ENCODE measurements around the gene SRPK3.

DNA sequence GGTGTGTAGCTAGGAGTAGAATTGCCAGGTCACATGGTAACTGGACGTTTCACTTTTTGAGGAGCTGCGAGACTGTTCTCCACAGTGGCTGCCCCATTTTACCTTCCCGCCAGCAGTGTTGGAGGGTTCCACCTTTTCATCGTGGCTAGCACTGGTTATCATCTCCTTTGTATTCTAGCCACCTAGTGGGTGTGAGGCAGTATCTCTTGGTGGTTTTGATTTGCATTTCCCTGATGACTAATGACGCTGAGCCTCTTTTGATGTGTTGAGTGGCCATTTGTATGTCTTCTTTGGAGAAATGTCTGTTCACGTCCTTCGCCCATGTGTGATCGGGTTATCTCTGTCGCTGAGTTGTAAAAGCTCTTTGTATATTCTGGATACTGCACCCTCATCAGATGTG lies 45.6 kb upstream of the SRPK3 start:
- 0 out of 4 replicates have a peak, but pooled peaks of 1 of the 2 experiments have one; percentile 15 for TF ChIP-seq CTCF (conservative IDR thresholded peaks at IDR 0.05; ENCODE audit: low read depth in 2 of 2)
- no peak for TF ChIP-seq POLR2AphosphoS5 (IDR thresholded peaks at IDR 0.05; ENCODE audit: low read depth)
- TF ChIP-seq REST (IDR thresholded peaks at IDR 0.05; ENCODE audit: unreplicated experiment): no peak
- TF ChIP-seq EZH2 (IDR thresholded peaks at IDR 0.05; ENCODE audit: low read depth, unreplicated experiment): no peak
- TF ChIP-seq JUNB (IDR thresholded peaks at IDR 0.05; ENCODE audit: unreplicated experiment): no peak
- no peak for TF ChIP-seq EZH2phosphoT487 (IDR thresholded peaks at IDR 0.05; ENCODE audit: unreplicated experiment)
- TF ChIP-seq ETS1 (IDR thresholded peaks at IDR 0.05): no peak
- no peak for TF ChIP-seq ZNF331 (CRISPR knock-in tag; IDR thresholded peaks at IDR 0.05; ENCODE audit: low read depth)
- no peak for TF ChIP-seq CREB1 (CRISPR knock-in tag; IDR thresholded peaks at IDR 0.05; ENCODE audit: low read depth)
- TF ChIP-seq, protein P1, sequence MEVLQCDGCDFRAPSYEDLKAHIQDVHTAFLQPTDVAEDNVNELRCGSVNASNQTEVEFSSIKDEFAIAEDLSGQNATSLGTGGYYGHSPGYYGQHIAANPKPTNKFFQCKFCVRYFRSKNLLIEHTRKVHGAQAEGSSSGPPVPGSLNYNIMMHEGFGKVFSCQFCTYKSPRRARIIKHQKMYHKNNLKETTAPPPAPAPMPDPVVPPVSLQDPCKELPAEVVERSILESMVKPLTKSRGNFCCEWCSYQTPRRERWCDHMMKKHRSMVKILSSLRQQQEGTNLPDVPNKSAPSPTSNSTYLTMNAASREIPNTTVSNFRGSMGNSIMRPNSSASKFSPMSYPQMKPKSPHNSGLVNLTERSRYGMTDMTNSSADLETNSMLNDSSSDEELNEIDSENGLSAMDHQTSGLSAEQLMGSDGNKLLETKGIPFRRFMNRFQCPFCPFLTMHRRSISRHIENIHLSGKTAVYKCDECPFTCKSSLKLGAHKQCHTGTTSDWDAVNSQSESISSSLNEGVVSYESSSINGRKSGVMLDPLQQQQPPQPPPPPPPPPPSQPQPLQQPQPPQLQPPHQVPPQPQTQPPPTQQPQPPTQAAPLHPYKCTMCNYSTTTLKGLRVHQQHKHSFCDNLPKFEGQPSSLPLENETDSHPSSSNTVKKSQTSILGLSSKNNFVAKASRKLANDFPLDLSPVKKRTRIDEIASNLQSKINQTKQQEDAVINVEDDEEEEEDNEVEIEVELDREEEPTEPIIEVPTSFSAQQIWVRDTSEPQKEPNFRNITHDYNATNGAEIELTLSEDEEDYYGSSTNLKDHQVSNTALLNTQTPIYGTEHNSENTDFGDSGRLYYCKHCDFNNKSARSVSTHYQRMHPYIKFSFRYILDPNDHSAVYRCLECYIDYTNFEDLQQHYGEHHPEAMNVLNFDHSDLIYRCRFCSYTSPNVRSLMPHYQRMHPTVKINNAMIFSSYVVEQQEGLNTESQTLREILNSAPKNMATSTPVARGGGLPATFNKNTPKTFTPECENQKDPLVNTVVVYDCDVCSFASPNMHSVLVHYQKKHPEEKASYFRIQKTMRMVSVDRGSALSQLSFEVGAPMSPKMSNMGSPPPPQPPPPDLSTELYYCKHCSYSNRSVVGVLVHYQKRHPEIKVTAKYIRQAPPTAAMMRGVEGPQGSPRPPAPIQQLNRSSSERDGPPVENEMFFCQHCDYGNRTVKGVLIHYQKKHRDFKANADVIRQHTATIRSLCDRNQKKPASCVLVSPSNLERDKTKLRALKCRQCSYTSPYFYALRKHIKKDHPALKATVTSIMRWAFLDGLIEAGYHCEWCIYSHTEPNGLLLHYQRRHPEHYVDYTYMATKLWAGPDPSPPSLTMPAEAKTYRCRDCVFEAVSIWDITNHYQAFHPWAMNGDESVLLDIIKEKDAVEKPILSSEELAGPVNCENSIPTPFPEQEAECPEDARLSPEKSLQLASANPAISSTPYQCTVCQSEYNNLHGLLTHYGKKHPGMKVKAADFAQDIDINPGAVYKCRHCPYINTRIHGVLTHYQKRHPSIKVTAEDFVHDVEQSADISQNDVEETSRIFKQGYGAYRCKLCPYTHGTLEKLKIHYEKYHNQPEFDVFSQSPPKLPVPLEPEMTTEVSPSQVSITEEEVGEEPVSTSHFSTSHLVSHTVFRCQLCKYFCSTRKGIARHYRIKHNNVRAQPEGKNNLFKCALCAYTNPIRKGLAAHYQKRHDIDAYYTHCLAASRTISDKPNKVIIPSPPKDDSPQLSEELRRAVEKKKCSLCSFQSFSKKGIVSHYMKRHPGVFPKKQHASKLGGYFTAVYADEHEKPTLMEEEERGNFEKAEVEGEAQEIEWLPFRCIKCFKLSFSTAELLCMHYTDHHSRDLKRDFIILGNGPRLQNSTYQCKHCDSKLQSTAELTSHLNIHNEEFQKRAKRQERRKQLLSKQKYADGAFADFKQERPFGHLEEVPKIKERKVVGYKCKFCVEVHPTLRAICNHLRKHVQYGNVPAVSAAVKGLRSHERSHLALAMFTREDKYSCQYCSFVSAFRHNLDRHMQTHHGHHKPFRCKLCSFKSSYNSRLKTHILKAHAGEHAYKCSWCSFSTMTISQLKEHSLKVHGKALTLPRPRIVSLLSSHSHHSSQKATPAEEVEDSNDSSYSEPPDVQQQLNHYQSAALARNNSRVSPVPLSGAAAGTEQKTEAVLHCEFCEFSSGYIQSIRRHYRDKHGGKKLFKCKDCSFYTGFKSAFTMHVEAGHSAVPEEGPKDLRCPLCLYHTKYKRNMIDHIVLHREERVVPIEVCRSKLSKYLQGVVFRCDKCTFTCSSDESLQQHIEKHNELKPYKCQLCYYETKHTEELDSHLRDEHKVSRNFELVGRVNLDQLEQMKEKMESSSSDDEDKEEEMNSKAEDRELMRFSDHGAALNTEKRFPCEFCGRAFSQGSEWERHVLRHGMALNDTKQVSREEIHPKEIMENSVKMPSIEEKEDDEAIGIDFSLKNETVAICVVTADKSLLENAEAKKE (CRISPR knock-in tag; IDR thresholded peaks at IDR 0.05): no peak
- TF ChIP-seq ZNF114 (CRISPR knock-in tag; IDR thresholded peaks at IDR 0.05): no peak
- TF ChIP-seq STAT1 (IDR thresholded peaks at IDR 0.05; ENCODE audit: unreplicated experiment): no peak
